Endodermal cell (in vitro differentiated cells): Measurements from ENCODE around the gene DHX58. TPM values are rescaled to one million over a fixed set of nuclear protein-coding genes. Genes with fewer than 3 reads are reported as not detected.

Source experiments
- DNase-seq: peaks from one replicate; pipeline ENCODE4 v3.0.0-alpha.2; 2017
- H3K27ac ChIP-seq: 2 replicates; pipeline ENCODE4 v1.5.1; 2013; ENCODE audit warnings: mild to moderate bottlenecking, low read depth, low read length, moderate library complexity
- H3K27me3 ChIP-seq: 2 replicates; pipeline ENCODE4 v1.6.1; 2013; ENCODE audit warnings: mild to moderate bottlenecking, low read length, moderate library complexity; ENCODE audit not compliant: insufficient read depth, control insufficient read depth, poor library complexity, severe bottlenecking
- H3K36me3 ChIP-seq: 2 replicates; pipeline ENCODE4 v1.7.0; 2013; ENCODE audit warnings: mild to moderate bottlenecking, low read length, moderate library complexity; ENCODE audit not compliant: control insufficient read depth, insufficient read depth
- H3K4me1 ChIP-seq: one replicate; pipeline ENCODE4 v1.7.0; 2013; ENCODE audit warnings: low read length; ENCODE audit not compliant: control insufficient read depth, insufficient read depth
- H3K4me3 ChIP-seq: 2 replicates; pipeline ENCODE4 v1.5.1; 2013; ENCODE audit warnings: mild to moderate bottlenecking, low read length, moderate library complexity
- H3K9ac ChIP-seq: 2 replicates; pipeline ENCODE4 v1.6.1; 2013; ENCODE audit warnings: mild to moderate bottlenecking, low read length, moderate library complexity; ENCODE audit not compliant: poor library complexity, severe bottlenecking; ENCODE audit errors: extremely low read depth
- H3K9me3 ChIP-seq: 2 replicates; pipeline ENCODE4 v1.6.1; 2013; ENCODE audit warnings: mild to moderate bottlenecking, low read length, moderate library complexity; ENCODE audit not compliant: control insufficient read depth
- H3K27ac Mint-ChIP-seq: 2 replicates; pipeline ENCODE4 v1.8.0; 2020; ENCODE audit warnings: mixed read lengths
- H3K27me3 Mint-ChIP-seq: 2 replicates; pipeline ENCODE4 v1.8.0; 2021; ENCODE audit warnings: mild to moderate bottlenecking, mixed read lengths; ENCODE audit not compliant: insufficient read depth
- H3K36me3 Mint-ChIP-seq: 2 replicates; pipeline ENCODE4 v1.8.0; 2020; ENCODE audit warnings: low read depth, mixed read lengths
- H3K4me1 Mint-ChIP-seq: 2 replicates; pipeline ENCODE4 v1.8.0; 2020; ENCODE audit warnings: mixed read lengths
- H3K4me3 Mint-ChIP-seq: 2 replicates; pipeline ENCODE4 v1.8.0; 2020; ENCODE audit warnings: mild to moderate bottlenecking, moderate library complexity, mixed read lengths
- H3K9me3 Mint-ChIP-seq: 2 replicates; pipeline ENCODE4 v1.8.0; 2020; ENCODE audit warnings: mild to moderate bottlenecking, mixed read lengths
- WGBS, 2 experiments: methylation state at CpG; one replicate each; pipeline versions ENCODE4 v1.1.5 to v1.1.7; 2013; ENCODE audit warnings: missing lambda C conversion rate in 2 of 2, mixed read lengths in 1 of 2; ENCODE audit not compliant: insufficient coverage in 1 of 2, insufficient read length in 1 of 2; 5-methylcytosine and 5-hydroxymethylcytosine counted together
- total RNA-seq, 2 donors: library from RNA; stranded (reverse); fragmentation: NEBNext Ultra II Directional in 1 of 2; extraction: Animal tissue kit (Norgen Biotek cat#: 25700) in 1 of 2; gene quantifications; 2 replicates in 1 of 2; 3 replicates in 1 of 2; pipeline ENCODE4 v1.2.1, GENCODE V29; 2021
- TF ChIP-seq, protein P1 (sequence below): fragments of 200-600 bp; sonication (generic); conservative IDR thresholded peaks from 2 replicates; pipeline ENCODE4 v1.5.0; 2021; ENCODE audit warnings: antibody characterized with exemption, mild to moderate bottlenecking

The DHX58 gene
- total RNA-seq, 2 donors from 2014 or later, result 0.38 to 0.48 TPM

DNA sequence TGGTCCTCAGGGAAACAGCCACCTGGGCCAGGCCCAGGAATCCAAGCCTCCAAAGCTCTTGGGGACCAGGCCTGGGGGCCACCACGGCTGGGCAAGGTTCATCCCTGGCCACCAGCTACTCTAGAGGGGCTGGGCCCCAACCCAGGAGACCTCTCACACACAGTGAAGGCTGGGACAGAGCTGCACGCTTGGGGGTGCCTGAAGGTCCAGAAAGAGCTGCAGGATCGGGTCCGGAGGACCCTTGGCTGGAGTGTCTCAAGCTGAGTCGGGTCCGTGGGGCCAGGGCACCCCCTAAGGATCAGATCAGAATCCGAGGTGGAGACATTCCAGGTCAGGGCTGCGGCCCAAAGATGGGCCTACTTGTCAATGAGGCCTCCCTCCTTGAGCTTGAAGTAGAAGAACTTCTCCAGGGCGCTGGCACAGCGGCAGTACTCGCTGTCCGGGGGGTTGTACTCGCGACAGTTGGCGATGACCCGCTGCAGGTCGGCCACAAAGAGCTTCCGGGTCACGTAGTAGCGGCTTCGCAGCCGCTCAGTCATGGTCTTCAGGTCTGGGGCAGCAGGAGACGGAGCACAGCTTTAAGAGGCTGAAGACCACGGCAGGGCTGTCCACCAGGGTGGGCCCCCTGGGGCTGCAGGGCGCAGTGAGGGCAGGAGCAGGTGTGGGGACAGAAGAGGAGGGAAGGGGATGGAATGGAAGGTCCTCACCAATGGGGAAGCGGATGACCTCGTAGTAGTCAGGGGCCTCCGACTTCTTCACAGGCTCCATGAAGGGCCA, 967 bp upstream of the DHX58 start:
- no peak overlapping the region for H3K27ac Mint-ChIP-seq
- no peak overlapping the region for H3K4me3 ChIP-seq
- WGBS, 2 experiments, result 93 to 96% methylated on average over 21 to 28 of the region's 28 CpGs
- TF ChIP-seq, protein P1, sequence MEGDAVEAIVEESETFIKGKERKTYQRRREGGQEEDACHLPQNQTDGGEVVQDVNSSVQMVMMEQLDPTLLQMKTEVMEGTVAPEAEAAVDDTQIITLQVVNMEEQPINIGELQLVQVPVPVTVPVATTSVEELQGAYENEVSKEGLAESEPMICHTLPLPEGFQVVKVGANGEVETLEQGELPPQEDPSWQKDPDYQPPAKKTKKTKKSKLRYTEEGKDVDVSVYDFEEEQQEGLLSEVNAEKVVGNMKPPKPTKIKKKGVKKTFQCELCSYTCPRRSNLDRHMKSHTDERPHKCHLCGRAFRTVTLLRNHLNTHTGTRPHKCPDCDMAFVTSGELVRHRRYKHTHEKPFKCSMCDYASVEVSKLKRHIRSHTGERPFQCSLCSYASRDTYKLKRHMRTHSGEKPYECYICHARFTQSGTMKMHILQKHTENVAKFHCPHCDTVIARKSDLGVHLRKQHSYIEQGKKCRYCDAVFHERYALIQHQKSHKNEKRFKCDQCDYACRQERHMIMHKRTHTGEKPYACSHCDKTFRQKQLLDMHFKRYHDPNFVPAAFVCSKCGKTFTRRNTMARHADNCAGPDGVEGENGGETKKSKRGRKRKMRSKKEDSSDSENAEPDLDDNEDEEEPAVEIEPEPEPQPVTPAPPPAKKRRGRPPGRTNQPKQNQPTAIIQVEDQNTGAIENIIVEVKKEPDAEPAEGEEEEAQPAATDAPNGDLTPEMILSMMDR, result no peak
- H3K36me3 Mint-ChIP-seq, result peaks cover 26% of the 10 kb centered on the region
- H3K4me1 ChIP-seq, result no peaks in the 10 kb centered on the region
- H3K4me1 Mint-ChIP-seq, result no peaks in the 10 kb centered on the region
- H3K27me3 Mint-ChIP-seq, result no peaks in the 10 kb centered on the region
- peaks cover 21% of the 10 kb centered on the region for H3K36me3 ChIP-seq
- DNase-seq, result no peak
- no peaks in the 10 kb centered on the region for H3K27me3 ChIP-seq
- no peak overlapping the region for H3K4me3 Mint-ChIP-seq
- H3K9me3 ChIP-seq, result no peaks in the 10 kb centered on the region
- H3K27ac ChIP-seq, result no peak overlapping the region
- no peak overlapping the region for H3K9ac ChIP-seq
- no peaks in the 10 kb centered on the region for H3K9me3 Mint-ChIP-seq

DNA sequence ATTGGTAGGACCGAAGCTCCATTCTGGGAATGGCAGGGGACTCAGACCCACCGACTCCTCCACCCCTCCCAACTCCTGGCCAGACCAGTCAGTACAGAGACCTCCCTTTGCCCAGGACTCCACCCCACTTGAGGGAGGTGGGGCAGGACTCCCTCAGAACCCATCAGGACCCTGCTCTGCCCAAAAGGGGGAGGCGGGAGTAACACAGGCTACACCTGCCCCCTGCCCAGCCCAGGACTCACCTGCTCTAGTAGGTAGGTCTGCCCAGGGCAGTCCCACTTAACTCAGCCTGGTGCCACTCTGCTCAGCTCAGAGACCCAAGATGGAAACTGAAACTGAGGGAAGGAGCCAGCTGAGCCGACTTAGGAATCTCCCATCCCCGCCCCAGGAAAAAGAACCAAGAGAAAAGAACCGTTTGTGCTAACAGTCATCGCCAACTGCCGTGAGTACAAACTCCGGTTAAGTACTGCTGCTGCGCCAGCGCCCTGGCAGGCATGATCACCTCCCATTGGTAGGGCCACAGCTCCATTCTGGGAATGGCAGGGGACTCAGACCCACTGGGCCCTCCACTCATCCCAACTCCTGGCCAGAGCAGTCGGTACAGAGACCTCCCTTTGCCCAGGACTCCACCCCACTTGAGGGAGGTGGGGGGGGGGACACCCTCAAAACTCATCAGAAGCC, 503 bp downstream of the DHX58 start:
- Histone ChIP-seq H3K4me3 (no peak overlapping the region), H3K27ac (no peak overlapping the region), H3K36me3 (peaks cover 15% of the 10 kb centered on the region), H3K9me3 (no peaks in the 10 kb centered on the region), H3K4me1 (no peaks in the 10 kb centered on the region), H3K9ac (no peak overlapping the region), H3K27me3 (peaks cover 4% of the 10 kb centered on the region)
- H3K4me1 Mint-ChIP-seq, result no peaks in the 10 kb centered on the region
- no peaks in the 10 kb centered on the region for H3K9me3 Mint-ChIP-seq
- H3K4me3 Mint-ChIP-seq, result no peak overlapping the region
- peaks cover 3% of the 10 kb centered on the region for H3K27me3 Mint-ChIP-seq
- H3K27ac Mint-ChIP-seq, result no peak overlapping the region
- 89 to 91% methylated on average over 8 to 12 of the region's 12 CpGs for WGBS, 2 experiments
- peaks cover 23% of the 10 kb centered on the region for H3K36me3 Mint-ChIP-seq
- TF ChIP-seq, protein P1, result no peak
- DNase-seq, result peak; percentile 72

- H3K4me3 ChIP-seq, result no peak overlapping the region
- no peaks in the 10 kb centered on the region for H3K9me3 Mint-ChIP-seq
- TF ChIP-seq, protein P1, result no peak
- no peaks in the 10 kb centered on the region for H3K4me1 ChIP-seq
- no peak overlapping the region for H3K27ac Mint-ChIP-seq
- no peak overlapping the region for H3K9ac ChIP-seq
- H3K36me3 ChIP-seq, result peaks cover 13% of the 10 kb centered on the region
- no peak overlapping the region for H3K27ac ChIP-seq
- peaks cover 10% of the 10 kb centered on the region for H3K27me3 Mint-ChIP-seq
- 86 to 93% methylated on average over 5 to 11 of the region's 11 CpGs for WGBS, 2 experiments
- H3K27me3 ChIP-seq, result peaks cover 11% of the 10 kb centered on the region
- H3K9me3 ChIP-seq, result no peaks in the 10 kb centered on the region
- DNase-seq, result no peak
- no peak overlapping the region for H3K4me3 Mint-ChIP-seq
- H3K4me1 Mint-ChIP-seq, result no peaks in the 10 kb centered on the region
- H3K36me3 Mint-ChIP-seq, result peaks cover 19% of the 10 kb centered on the region
Observed at GRCh38 chr17:42111265-42111636, 1.3 kb downstream of the DHX58 start.
